HG02798 (cell line): ENCODE measurements around the gene ZNF3.

Experiments used
- ATAC-seq: cut with Tn5 transposase; IDR thresholded peaks from one replicate; pipeline ENCODE4 v1.9.1; 2021; ENCODE audit warnings: mild to moderate bottlenecking; ENCODE audit not compliant: unreplicated experiment, poor library complexity

ZNF3 gene

DNA sequence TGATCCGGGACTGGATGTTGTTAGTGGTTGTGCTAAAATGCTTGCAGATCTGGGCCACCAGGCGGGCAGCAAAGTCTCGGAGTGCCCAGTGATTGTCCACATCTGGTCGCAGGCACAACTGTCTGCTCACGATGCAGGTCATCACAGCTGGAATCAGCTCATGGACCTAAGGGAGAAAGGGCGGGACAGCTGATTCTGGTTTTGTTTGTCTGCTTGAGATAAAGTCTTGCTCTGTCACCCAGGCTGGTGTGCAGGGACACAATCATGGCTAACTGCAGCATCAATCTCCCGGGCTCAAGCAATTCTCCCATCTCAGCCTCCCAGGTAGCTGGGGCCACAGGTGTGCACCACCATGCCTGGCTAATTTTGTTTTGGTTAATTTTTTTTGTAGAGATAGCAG, 29.6 kb upstream of the ZNF3 start:
- ATAC-seq: no peak

DNA sequence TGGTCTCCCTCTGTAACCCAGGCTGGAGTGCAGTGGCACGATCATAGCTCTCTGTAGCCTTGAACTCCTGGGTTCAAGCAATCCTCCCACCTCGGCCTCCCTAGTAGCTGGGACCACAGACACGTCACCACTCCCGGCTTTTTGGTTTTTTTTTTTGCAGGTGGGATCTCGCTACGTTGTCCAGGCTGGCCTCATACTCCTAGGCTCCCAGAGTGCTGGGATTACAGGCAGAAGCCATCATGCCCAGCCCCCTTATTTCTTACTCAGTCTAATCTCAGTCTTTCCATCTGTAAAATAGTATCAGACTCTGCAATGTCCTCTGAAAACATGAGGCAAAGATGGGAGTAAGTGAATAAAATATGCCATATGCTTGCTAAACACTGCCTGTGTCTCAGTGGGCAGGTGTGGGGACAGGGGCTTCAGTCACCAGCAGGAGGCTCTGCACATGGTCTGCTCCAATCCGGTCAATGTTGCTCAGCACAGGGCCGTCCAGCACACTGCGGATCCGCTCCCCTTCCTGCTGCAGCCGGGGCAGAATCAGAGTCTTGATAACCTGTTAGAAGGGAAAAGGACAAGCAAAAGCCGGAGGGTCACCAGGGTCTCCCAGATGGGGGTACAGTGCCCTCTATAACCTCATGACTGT, 28.1 kb upstream of the ZNF3 start:
- no peak for ATAC-seq

DNA sequence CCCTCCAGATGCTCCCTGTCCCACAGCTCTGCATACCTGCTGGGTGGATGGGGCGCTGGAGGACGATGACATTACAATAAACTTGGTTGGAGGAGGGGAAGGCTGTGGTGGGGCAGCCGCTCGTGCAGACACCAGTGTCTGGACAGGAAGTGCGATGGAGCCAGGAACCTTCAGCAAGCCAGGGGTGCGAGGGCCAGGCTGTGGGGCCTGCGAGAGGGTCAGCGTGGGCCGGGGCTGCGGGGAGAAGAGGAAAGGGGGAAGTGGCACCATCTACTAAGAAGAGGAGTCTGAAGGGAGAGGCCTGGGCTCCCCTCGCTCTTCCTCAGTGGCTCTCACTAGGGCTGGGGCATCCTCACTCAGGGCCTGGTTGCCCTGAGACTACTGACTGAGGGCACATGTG, 26.4 kb upstream of the ZNF3 start:
- no peak for ATAC-seq

DNA sequence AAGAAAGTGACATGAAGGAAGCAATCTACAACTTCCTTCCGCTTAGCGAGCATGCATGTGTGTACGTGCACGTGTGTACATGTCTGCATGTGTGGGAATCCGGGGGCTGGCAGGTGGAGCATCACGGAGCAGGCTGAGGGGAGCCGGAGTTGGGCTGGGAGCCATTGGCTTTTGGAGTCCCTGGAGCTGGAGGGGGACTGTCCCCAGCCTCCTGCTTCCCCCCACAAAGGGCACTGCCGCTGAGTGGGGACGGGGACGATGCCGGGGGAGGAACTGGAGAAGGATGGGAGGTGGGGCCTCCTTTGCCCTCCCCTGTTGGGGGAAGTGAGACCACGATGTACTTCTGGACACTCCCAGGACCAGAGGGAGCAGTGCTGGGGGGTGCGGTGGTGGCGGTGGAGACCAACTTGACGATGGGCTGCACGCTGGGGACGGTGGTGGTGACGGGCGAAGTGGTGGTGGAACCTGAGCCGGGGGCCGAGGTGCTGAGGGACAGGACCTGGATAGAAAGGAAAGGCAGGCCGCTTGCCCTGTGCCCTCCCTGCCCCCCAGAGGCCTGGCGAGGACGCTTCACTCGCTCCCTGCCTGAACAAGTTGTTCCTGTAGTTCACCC, 25.7 kb upstream of the ZNF3 start:
- ATAC-seq: no peak

DNA sequence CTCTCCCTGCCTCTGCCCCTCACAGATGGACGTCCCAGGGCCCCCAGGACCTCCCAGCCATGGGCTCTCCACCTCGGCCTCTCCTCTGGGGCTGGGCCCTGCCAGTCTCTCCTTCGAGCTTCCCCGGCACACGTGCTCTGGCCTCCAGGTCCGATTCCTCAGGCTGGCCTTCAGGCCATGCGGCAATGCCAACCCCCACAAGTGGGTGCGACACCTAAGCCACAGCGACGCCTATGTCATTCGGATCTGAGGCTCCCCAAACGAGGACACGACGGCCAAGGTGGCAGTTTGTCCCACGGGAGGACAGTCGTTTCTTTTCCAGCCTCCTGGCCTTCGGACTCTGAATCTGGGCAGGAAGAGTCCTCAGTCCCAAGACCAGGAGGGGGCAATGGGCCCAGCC, 25.1 kb upstream of the ZNF3 start:
- ATAC-seq: no peak

DNA sequence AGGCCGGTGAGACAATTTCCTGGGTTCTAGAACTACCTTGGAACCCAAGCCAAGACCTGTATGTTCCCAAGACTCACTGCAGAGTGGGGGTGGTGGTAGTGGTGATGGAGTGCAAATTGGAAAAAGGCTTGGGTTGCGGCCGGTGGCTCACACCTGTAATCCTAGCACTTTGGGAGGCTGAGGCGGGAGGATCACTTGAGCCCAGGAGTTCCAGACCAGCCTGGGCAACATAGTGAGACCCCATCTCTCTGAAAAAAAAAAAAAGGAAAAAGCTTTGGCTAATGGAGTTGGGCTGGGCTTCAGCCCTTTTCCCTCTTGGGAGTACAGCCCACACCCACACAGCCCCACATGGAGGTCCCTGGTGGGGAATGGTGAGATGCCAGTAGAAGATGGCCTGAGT, 24.0 kb upstream of the ZNF3 start:
- no peak for ATAC-seq

DNA sequence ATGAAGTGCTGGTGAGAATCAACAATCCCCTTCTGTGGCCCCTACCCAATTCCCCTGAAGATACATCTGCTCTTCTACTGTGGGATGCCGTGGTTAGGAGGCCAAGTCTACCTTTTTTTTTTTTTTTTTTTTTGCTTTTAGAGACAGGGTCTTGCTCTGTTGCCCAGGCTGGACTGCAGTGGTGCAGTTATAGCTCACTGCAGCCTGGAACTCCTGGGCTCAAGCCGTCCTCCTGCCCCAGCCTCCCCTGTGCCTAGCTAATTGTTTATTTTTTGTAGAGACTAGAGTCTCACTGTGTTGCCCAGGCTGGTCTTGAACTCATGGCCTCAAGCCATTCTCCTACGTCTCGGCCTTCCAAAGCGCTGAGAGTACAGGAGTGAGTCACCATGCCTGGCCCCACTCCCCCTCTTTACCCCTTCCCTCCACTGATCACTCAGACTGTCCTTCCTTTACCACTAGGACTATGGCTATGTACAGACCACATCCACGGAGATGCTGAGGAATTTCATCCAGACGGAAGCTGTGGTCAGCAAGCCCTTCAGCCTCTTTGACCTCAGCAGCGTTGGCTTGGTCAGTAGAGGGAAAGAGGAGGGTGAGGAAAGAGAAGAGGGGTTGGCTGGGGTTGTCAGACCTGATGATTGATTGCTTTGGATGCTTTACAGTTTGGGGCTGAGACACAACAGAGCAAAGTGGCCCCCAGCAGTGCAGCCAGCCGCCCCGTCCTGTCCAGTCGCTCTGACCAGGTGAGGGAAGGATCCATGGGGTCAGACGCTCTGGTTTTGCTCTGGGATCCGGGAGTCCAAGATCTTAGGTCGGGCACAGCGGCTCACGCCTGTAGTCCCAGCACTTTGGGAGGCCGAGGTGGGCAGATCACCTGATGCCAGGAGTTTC, 21.7 kb upstream of the ZNF3 start:
- no peak for ATAC-seq

DNA sequence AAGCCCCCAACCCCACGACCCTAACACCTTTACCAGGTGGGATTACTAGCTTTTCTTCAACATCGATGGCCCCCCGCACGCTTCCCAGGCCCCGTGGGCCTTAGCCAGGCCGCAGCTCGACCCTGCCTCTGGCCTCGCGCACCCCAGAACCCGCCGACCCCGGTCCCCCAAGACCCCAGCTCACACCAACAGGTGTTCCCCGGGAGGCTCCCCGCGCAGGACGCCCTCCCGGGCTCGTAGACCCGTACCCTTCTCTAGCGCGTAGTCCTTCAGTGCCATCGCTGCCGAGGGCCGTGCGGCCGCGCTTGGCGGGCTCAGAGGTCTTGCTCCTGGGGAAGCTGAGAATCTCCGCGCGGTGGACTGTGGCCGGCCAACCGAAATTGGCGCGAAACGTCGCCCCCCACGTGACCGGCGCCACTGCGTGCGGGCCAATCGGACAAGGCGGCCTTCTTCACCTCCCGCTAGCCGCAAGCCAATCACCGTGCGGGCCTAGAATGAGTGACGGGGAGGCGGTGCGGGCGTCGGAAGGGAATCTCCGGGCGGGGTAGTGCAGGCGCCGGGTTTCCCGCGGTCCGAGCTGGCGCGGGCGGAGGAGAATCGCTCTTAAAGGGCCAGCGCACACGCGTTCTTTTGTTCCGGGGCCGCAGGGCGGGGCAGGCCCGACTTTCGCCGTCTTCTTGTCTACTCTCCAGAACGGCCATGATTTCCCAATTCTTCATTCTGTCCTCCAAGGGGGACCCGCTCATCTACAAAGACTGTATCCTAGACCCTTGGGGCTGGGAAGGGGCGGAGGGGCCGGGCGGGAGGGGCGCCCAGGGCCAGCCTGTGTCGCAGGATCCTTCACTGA, 19.7 kb upstream of the ZNF3 start, which contains the start of the genes AP4M1 and MCM7:
Gene AP4M1, plus strand, starts transcription at position 628 of the 847 bp plus-strand sequence. Its CDS starts 72 bp downstream, at position 700.
Gene MCM7, minus strand, starts transcription at position 382 of the 847 bp plus-strand sequence. Its CDS starts 103 bp downstream, at position 279.
- peak; percentile 86 for ATAC-seq

DNA sequence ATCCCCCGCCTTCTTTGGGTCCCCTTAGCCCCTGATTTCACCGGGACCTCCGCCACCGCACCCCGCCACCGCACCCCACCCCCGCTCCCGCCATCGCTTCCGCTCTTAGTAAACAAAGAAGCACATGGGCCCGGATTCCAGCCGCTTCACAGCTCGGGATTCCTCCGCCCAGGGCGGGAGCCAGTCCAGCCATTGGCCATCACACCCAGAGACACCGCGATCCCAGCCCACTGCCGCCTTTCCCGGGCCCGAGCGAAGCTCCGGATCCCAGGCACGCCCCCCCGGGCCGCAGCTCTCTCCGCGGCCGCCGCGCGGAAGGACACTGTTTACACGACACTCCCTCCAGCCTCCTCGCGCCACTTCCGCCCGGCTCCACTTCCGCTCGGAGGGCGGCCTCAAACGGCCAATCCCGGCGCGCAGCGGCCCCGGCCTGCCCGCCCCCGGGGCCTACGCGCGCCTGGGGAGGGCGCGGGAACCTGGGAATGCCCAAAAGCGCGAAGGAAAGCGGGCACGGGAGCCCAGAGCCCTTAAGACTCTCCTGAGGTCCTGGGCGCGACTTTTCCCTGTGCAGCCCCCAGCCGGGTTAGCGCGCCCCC, 19.0 kb upstream of the ZNF3 start:
- ATAC-seq: peak; percentile 76

DNA sequence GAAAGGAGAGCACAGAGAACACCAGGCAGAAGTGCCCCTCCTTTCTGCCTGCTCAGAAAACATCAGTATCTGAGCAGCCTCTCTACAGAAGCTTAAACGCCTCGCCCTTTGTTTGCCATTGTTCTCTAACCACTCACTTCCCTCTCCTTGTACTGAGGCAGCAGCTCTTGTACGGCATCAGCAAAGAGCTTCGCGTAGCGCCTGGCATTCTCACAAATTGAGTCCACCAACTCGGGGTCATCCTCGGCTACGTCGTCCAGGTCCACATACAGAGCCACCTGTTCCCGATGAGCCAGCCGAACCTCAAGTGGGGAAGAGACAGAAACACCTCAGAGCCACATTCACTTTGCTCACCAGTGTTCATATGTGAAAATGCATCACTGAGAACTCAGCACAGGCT, 17.9 kb upstream of the ZNF3 start:
- ATAC-seq: no peak

DNA sequence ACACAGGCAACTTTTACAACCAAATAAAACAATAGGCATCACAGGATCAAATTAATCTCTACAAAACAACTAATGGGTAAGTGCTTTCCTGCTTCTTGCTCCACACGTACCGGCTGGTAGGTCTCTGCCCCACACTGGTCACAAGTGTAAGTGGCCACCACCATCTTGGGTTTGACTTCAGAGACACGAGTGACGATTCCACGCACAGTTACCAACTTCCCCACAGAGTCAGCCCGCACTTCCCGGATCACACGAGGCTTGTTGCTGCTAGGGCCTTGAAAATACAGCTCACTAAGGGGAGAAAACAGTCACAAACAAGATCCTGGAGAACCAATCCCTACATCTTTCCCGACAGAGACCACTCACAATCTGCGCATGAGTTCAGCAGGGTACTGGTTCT, 17.4 kb upstream of the ZNF3 start:
- no peak for ATAC-seq

DNA sequence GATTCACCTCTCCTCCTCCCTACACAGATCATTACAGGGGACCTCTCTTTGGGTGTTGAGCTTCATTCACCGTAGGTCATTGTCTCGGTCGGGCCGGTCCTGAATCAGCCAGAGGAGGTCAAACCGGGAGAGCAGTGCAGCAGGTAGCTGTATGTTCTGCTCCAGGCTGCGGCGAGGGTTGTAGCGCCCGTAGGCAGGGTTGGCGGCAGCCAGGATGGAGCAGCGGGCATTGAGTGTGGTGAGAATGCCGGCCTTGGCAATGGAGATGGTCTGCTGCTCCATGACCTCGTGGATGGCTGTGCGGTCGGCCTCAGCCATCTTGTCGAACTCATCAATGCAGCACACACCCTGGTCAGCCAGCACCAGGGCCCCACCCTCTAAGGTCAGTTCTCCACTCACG, 14.2 kb upstream of the ZNF3 start:
- no peak for ATAC-seq

DNA sequence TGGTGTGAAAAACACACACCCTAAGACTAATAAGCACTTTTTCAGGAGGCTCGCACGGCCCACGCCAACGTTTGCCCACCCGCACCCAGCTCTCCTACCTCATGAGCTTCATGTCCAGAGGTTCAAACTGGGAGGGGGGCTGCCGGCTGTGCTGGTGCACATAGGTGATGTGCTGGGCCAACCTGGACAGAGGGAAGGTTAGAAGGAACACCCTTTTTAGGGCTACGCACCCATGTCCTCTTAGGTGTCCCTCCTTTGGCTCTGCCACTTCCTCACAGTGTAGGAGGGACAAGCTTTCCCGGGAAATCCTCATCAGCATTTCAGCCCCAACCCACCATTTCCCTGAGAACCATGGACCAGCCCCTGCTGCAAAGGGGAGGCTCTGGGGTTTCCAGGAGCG, 13.8 kb upstream of the ZNF3 start:
- ATAC-seq: no peak

DNA sequence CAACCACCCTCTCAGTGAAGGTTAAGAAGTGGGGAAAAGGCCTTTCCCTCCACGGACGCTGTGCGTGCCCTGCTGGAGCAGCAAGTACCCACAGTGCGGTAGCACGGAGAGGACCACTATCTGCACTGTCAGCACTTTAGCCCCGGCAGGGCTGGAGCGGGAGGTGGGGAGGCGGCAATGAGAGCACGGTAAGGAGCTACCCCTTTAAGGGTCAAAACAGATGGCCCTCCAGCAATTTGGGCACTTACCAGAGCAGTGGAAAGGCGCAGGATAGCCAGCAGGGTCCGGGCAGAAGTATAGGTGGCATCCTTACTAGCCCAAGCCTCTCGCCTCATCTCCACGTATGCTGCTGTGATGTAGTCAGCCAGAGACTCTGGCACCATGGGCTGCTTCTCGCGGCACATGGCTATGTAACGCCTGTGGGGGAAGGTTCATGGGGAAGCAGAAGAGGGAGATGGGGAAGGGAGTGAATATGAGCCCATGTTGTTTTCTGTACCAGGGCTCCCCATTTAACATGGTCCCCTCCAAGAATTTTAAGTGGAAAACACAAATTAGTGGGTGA, 12.5 kb upstream of the ZNF3 start:
- ATAC-seq: no peak

DNA sequence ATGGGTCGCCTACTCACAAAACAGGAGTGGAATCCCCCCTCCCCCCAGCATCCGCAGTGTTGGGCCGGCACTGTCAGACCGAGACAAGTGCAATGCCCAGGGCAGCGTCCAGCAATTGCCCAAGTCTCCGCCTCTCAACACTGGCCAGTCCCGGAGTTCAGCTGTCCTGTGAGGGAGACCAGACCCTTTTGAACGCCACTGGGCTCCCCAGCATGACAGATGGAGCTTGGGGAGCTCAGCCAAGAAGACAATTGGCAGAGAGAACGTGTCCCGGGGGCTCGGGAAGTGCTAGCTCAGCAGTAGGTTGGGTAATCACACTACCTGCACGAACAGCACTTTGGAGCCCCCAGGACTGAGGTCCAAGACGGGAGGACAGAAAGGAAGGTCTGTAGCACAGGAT, 12.0 kb upstream of the ZNF3 start:
- ATAC-seq: no peak

DNA sequence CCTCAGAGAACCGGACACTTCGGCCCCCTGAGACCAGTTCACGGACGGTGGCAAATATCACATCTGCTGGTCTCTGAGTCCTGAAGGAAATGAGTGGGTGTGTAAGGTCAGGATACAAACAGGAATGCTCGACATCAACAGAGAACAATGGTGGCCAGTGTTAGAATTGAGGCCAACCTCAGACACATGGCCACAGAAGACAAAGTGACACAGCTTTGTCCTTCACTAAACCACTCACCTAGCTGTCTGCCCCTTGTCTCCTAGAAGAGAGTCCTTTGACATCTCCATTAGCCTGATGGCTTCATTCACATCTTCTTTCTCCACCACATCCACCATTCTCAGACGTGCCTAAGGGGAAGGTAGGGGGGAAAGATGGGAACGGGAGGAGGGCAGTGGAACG, 11.5 kb upstream of the ZNF3 start:
- no peak for ATAC-seq

DNA sequence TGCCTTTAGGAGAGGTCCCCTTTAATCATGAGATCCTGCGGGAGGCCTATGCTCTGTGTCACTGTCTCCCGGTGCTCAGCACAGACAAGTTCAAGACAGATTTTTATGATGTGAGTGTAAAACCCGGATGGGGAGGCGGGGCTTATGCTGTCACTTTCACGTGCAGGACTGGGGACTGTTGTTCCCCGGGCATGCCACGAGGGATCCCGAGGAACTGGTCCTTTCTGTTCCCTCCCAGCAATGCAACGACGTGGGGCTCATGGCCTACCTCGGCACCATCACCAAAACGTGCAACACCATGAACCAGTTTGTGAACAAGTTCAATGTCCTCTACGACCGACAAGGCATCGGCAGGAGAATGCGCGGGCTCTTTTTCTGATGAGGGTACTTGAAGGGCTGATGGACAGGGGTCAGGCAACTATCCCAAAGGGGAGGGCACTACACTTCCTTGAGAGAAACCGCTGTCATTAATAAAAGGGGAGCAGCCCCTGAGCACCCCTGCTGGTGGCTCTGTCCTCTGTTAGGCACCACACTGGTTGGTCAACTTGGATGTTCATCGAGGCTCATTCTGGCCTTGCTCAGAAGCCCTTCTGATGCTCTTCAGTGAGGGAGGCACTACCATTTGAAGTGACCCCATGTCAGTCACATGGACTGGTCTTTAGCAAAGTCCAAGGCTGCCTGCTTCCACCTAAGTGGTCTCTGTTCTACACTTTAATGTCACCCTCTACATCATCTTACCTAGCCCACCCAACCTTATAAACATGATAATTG, 10.1 kb upstream of the ZNF3 start:
- no peak for ATAC-seq

DNA sequence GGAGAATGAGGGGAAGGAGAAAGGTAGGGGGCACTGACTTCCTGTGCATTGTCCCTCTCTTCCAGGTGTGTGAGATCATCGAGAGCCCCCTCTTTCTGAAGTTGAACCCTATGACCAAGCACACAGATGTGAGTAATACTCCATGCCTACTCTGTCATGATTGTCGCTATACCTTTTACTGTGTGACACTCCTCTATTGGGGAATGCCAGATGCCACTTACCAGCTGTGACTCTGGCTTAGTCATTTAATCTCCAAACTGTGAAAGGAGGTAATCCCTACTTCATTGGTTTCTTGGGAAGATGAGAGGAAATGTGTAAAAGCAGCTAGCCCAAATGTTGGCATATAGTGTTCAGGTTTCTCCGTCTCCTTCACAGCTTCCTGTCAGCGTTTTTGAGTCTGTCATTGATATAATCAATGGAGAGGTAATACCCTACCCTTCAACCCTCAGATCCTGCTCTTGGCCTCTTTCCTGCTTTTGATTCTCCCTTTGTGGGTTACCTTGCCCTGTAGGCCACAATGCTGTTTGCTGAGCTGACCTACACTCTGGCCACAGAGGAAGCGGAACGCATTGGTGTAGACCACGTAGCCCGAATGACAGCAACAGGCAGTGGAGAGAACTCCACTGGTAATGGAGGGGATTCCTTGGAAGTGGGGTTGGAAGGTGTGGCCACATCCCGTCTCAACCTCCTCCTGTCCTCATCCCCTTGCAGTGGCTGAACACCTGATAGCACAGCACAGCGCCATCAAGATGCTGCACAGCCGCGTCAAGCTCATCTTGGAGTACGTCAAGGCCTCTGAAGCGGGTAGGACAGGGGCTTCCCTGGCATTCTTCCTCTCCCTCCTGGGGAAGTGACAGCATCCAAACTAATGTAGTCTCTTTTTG, 9.2 kb upstream of the ZNF3 start:
- no peak for ATAC-seq
